ENCODE measurements around the gene RALB.

DNA sequence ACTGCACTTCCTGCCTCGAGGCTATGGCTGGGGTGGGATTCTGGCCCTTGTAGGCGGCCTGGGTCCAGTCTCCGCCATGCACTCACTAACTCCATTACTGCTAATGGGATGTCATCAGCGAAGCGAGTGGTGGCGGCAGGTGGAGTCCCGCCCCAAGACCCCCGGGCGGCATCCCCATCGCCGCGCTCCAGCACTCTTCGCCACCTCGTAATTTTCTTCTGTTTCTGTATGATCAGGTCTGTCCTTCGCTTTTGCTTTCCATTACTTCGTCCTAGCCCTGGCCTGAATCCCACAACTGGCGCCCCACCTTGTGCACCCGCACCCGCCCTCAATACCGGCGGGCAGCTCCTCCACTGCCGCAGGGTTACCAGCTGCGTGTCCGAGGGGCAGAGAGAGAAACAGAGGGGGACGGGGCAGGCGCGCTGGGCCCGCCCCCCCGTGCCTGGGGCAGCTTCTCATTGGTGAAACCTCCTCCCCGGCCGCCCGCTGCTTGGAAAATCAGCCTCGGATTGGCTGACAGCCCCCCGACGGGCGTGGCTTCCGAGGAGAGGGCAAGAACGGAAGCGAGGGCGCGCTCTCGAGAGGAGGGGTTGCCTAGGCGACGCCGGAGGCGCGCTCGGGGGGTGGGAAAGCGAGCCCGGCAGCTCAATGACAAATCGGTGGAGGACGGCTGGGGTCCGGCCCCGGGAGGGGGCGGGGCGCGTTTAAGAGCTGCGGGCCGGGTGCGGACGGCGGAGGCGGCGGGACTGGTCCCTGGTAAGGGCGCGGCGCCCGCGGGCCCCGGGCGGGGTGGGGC is at the start of gene RALB:
- no peak for TF ChIP-seq CTCF (IDR thresholded peaks at IDR 0.05)
- TF ChIP-seq RELA (CRISPR knock-in tag; IDR thresholded peaks at IDR 0.05; ENCODE audit: borderline replicate concordance): no peak
- no peak for TF ChIP-seq NFE2L1 (CRISPR knock-in tag; IDR thresholded peaks at IDR 0.05)
- TF ChIP-seq FOXK1 (CRISPR knock-in tag; IDR thresholded peaks at IDR 0.05): no peak
- TF ChIP-seq, protein P1, sequence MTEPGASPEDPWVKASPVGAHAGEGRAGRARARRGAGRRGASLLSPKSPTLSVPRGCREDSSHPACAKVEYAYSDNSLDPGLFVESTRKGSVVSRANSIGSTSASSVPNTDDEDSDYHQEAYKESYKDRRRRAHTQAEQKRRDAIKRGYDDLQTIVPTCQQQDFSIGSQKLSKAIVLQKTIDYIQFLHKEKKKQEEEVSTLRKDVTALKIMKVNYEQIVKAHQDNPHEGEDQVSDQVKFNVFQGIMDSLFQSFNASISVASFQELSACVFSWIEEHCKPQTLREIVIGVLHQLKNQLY (CRISPR knock-in tag; IDR thresholded peaks at IDR 0.05): no peak
- TF ChIP-seq ZNF232 (CRISPR knock-in tag; IDR thresholded peaks at IDR 0.05): no peak
- TF ChIP-seq FOXP1 (CRISPR knock-in tag; IDR thresholded peaks at IDR 0.05; ENCODE audit: borderline replicate concordance): no peak
- no peak for TF ChIP-seq E2F1 (CRISPR knock-in tag; IDR thresholded peaks at IDR 0.05)
- TF ChIP-seq NFYB (CRISPR knock-in tag; conservative IDR thresholded peaks at IDR 0.05; ENCODE audit: low read depth): peak; percentile 71
- TF ChIP-seq NFATC4 (CRISPR knock-in tag; IDR thresholded peaks at IDR 0.05): no peak
